Measurements from ENCODE around the gene NUDT3.

DNA sequence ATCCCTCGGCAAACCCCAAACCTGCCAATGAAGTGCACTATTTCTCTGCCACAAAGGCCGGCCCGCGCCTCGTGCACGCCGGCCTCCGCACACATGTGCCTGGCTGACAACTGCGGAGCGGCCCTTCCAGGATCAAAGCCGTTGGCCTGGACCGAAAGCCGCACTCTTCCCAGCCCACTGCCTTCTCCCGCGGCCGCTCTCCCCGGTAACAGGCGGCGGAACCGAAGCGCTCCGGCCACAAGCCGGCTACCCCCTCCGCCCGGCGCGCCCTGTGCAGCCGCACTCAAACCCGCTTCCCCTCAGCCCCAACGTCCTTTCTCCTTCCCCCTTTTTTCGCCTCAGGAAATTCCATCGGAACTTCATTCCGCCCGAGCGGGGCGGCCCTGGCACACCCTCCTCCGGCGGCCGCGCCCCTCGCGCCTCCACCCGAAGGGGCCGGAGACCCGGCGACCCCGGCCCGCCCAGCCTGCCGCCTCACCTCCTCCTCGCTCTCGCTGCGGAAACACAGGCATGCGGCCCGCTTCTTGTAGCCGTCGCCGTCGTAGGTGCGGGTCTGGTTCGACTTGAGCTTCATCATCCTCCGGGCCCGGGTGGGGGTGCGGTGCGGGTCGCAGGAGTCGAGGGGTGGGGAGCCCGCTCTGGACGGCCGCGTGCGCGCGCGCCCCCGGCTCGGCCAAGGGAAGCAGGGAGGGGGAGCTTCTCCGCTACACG lies 528 bp downstream of the NUDT3 start:
- TF ChIP-seq JUN (IDR thresholded peaks at IDR 0.05): no peak; a peak in 1 of 5 replicates
- no peak for TF ChIP-seq JUNB (IDR thresholded peaks at IDR 0.05)
- no peak for TF ChIP-seq RAD21 (conservative IDR thresholded peaks at IDR 0.05 in 1 of 2, IDR thresholded peaks at IDR 0.05 in 1 of 2)
- TF ChIP-seq, protein P1, sequence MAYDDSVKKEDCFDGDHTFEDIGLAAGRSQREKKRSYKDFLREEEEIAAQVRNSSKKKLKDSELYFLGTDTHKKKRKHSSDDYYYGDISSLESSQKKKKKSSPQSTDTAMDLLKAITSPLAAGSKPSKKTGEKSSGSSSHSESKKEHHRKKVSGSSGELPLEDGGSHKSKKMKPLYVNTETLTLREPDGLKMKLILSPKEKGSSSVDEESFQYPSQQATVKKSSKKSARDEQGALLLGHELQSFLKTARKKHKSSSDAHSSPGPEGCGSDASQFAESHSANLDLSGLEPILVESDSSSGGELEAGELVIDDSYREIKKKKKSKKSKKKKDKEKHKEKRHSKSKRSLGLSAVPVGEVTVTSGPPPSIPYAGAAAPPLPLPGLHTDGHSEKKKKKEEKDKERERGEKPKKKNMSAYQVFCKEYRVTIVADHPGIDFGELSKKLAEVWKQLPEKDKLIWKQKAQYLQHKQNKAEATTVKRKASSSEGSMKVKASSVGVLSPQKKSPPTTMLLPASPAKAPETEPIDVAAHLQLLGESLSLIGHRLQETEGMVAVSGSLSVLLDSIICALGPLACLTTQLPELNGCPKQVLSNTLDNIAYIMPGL (CRISPR knock-in tag; IDR thresholded peaks at IDR 0.05; ENCODE audit: borderline replicate concordance): no peak
- TF ChIP-seq POLR2A (IDR thresholded peaks at IDR 0.05; ENCODE audit: low read length): peak; percentile 28; the same call in 1 of the 2 replicates
- peak; percentile 62 for TF ChIP-seq MYC (IDR thresholded peaks at IDR 0.05; ENCODE audit: borderline replicate concordance, low read length)
- TF ChIP-seq, protein P2, sequence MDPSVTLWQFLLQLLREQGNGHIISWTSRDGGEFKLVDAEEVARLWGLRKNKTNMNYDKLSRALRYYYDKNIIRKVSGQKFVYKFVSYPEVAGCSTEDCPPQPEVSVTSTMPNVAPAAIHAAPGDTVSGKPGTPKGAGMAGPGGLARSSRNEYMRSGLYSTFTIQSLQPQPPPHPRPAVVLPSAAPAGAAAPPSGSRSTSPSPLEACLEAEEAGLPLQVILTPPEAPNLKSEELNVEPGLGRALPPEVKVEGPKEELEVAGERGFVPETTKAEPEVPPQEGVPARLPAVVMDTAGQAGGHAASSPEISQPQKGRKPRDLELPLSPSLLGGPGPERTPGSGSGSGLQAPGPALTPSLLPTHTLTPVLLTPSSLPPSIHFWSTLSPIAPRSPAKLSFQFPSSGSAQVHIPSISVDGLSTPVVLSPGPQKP (IDR thresholded peaks at IDR 0.05; ENCODE audit: low read depth, low read length): no peak
- no peak for TF ChIP-seq BHLHE40 (IDR thresholded peaks at IDR 0.05; ENCODE audit: low read depth, low read length)
- TF ChIP-seq EP300 (IDR thresholded peaks at IDR 0.05): no peak
- TF ChIP-seq, protein P3, sequence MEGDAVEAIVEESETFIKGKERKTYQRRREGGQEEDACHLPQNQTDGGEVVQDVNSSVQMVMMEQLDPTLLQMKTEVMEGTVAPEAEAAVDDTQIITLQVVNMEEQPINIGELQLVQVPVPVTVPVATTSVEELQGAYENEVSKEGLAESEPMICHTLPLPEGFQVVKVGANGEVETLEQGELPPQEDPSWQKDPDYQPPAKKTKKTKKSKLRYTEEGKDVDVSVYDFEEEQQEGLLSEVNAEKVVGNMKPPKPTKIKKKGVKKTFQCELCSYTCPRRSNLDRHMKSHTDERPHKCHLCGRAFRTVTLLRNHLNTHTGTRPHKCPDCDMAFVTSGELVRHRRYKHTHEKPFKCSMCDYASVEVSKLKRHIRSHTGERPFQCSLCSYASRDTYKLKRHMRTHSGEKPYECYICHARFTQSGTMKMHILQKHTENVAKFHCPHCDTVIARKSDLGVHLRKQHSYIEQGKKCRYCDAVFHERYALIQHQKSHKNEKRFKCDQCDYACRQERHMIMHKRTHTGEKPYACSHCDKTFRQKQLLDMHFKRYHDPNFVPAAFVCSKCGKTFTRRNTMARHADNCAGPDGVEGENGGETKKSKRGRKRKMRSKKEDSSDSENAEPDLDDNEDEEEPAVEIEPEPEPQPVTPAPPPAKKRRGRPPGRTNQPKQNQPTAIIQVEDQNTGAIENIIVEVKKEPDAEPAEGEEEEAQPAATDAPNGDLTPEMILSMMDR (IDR thresholded peaks at IDR 0.05): no peak

Measured in A549 (cell line).